Stimulated activated CD8-positive, alpha-beta memory T cell treated with anti-CD3 and anti-CD28 coated beads, Interleukin-15, amount 100 ng/mL, for 1 hour (primary cell): ENCODE data around the gene RFX2.
"Not testable (repeated sequence)": the region's sequence is repeated elsewhere in the genome, so short reads cannot be mapped to it uniquely, and the experiment has no call there.

Experiments used
- DNase-seq: peaks from one replicate; pipeline ENCODE4 v3.0.0-alpha.2; 2020; ENCODE audit warnings: low read depth

RFX2 gene

GRCh38 chr19:6012426-6013170, 97.7 kb downstream of the RFX2 start:
- no peak for DNase-seq

GRCh38 chr19:6011794-6012193, 98.5 kb downstream of the RFX2 start:
- no peak for DNase-seq

GRCh38 chr19:6011206-6011605, 99.1 kb downstream of the RFX2 start:
- DNase-seq = no peak

- no peak for DNase-seq
Observed at GRCh38 chr19:6010107-6010506, 100.2 kb downstream of the RFX2 start.

GRCh38 chr19:6007866-6008265, 102.4 kb downstream of the RFX2 start:
- DNase-seq = no peak

DNA sequence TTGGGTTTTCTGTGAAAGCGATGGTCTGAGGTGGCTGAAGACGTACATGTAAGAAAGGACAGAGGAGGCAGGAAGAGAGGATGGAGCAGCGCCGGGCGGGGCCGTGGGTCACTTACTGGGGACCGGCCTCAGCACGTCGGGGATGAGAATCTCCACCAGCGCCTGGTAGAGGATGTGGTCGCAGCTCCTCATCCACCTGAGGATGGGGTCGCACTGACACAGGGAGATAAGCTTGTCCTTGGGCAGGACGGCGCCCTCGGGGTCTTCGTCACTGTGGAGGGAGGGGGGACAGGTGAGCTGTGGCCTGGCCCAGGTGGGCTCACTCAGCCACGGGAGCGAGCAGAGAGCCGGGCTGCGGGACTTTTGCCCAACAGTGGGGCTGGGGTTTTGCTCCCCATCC, 103.4 kb downstream of the RFX2 start:
- DNase-seq = no peak

DNA sequence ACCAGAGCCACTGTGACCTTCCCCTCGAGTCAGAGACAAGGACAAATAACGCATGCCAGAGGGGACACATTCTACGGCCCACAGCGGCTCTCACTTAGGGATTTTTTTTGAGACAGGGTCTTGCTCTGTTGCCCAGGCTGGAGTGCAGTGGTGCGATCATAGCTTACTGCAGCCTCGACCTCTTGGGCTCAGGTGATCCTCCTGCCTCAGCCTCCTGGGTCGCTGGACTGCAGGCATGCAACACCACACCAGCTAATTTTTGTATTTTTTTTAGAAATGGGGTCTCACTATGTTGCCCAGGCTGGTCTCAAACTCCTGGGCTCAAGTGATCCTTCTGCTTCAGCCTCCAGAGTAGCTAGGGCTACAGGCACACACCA, 104.2 kb downstream of the RFX2 start:
- not testable (repeated sequence) for DNase-seq

- no peak for DNase-seq
Observed at GRCh38 chr19:6005321-6006069, 104.8 kb downstream of the RFX2 start.

DNA sequence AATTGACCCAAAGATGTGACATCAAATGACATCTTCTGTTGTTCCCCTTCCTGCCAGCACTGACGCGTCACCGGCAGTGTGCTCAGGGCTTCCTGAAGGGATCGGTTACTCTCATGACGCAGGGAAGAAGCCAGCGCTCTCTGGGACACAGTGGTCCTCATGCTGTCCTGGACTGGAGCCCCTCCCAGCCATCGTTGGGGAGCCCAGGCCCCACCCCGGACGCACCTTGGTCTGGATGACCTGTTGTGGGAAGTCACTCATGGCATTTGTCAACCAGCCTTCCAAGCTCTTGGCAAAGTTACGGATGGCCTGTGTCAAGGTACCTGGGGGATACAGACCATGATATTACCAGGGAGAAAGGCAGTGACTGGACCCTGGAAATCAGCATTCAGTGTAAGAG, 106.3 kb downstream of the RFX2 start:
- no peak for DNase-seq

GRCh38 chr19:6002591-6002990, 107.7 kb downstream of the RFX2 start:
- DNase-seq = no peak

GRCh38 chr19:6000228-6000847, 110.0 kb downstream of the RFX2 start:
- DNase-seq = no peak

- DNase-seq = no peak
Observed at GRCh38 chr19:5999693-6000092, 110.6 kb downstream of the RFX2 start.

GRCh38 chr19:5997371-5997770, 112.9 kb downstream of the RFX2 start:
- DNase-seq = no peak

GRCh38 chr19:5996623-5997320, 113.5 kb downstream of the RFX2 start:
- no peak for DNase-seq

- no peak for DNase-seq
Observed at GRCh38 chr19:5996102-5996501, 114.2 kb downstream of the RFX2 start.

DNA sequence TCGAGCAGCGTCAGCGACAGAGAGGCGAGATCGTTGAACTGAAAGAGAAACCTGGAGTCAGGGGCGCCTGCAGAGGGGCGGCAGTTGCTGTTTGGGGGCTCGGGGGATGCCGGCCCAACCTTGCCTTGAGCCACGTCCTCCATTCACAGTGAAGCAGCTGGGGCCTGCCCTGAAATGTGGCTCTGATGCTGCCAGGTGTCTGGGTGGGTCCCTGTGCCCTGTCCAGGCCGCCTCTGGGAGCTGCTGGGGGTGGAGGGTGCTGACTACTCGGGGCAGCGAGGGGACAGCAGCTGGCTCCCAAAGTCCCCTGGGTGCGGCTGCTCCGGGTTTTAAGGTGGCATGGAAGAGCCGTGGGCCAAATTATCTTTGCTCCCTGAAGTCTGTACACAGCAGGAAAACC, 114.7 kb downstream of the RFX2 start:
- no peak for DNase-seq

DNA sequence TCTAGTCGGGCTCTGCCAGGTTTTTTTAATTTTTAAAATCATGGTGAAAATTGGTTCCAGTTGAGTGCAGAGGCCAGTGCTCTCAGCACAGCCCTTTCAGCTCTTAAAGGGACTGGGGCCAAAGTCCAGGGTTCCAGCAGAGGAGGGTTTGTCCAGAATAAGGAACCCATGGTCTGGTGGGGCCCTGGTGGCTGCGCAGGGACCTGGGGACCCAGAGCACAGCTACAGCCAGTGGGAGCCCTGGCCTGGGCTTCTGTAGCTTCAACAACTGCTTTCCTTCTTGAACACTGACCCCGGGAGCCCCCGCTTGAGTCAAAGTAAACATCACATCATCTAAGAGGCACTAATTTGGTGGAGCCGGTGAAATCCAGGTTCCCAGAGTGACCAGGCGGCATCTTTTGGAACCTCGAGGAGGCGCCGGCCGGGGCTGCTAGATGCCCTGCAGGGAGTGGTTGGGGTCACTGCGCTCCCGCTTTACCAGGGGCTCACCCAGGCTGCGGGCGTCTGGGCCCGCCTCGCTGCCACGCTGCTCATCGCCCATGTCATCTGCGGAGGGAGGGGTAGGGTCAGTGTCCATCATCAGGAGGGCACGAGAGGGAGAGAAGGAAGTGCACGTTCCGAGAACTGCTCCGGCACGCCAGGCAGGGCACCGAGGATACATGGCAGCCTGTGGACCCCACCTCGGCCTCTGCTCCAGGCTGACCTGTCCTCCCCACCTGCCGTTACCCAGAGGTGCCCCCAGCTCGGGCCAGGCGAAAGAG, 115.7 kb downstream of the RFX2 start:
- no peak for DNase-seq

DNA sequence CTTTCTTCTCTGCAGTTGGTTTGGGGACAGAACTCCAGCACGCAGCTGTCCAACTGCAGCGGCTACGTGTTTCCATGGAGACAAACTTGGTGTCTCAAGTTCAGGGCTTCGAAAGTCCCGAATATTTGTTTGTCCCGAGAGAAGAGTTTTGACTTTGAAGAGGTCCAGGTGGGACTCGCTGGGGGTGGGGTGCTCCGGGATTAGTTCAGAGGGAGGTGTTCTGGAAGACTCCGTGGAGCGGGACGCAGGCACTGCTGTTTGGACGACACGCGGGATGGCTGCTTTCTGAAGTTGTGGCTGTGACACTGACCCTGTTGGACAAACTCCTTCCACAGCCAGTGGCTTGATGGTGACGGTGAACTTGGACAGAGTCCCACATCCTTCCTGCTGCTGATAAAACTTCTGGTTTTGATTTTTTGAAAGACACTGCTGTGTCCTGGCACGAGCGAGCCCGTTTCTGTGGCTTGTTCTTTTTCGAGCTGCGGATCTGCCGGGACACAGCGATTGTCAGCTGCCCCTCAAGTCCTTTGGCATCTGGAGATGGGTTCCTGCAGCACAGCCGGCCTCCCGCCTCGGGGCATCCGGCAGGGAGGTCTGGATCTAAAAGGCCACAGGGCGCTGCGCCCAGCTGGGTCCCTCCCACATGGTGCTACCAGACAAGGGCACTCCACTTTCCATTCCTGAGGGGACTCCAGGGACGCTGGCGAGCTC, 116.5 kb downstream of the RFX2 start:
- no peak for DNase-seq

- no peak for DNase-seq
Observed at GRCh38 chr19:5993201-5993600, 117.1 kb downstream of the RFX2 start.

DNA sequence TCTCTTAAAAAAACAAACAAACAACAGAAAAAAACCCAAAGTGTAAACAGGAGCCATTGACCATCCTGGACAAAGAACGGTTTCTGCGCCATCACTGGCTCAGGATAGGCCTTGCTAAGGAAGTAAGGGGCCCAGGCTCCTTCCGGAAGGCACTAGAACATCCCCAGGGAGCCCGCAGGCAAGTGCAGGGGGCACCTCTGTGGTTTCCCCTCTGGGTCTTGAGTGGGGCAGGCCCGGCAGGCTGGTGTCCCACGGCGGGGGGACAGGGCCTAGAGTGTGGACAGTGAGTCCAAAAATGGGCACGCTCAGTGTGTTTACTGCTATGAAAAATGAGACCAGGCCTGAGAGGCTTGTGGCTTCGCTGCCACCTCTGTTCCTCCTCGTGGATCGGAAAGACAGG, 117.5 kb downstream of the RFX2 start:
- DNase-seq = no peak

DNA sequence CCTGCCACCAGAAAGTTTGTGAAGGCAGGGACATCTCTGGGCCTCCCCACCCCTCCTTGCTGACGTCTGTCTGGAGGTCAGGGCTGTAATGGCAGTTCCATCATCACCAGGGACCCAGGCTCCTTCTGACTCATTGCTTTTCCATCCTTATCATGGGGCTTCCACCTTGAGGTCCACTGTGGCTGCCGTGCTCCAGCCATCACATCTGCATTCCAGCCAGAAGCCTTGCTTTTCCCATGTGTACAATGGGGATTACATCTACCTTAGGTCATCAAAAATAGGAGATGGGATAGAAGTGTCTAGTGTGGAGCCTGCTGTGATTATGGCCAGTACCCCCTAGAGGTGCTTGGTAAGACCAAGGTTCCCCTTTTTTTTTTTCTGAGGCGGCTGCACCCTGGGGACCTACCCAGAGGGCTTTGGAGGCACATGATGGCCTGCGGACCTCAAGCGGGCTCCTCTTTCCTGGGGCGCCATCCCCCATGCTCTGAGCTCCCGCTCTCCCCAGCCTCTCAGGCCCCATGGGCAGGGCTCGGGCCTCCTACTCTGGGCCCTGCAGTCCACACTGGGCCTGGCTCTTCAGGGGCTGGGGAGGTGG, 119.0 kb downstream of the RFX2 start:
- DNase-seq = no peak
